HFF-Myc (cell line): ENCODE data around the gene OR9A4.

Experiments used
- DNase-seq: peaks from one replicate; pipeline ENCODE4 v3.0.0-alpha.2; 2011; ENCODE audit warnings: low read depth; ENCODE audit errors: extremely low read depth
- H3K4me3 ChIP-seq: replicated peaks from 2 replicates; pipeline ENCODE4 v1.5.1; 2011; ENCODE audit warnings: low read depth, mild to moderate bottlenecking, control low read depth, low read length
- CTCF ChIP-seq: IDR thresholded peaks from 2 replicates; pipeline ENCODE4 v1.5.1; 2012; ENCODE audit warnings: mild to moderate bottlenecking, low read depth, low read length, control low read depth; ENCODE audit errors: missing control alignments

Gene OR9A4

GRCh38 chr7:141944811-141945210 lies 28.6 kb downstream of the OR9A4 start:
- H3K4me3 ChIP-seq: no peak overlapping the region
- TF ChIP-seq CTCF: no peak
- no peak for DNase-seq

- no peak for DNase-seq
- TF ChIP-seq CTCF: no peak
- H3K4me3 ChIP-seq: no peak overlapping the region
Observed at GRCh38 chr7:141945356-141945755, 29.2 kb downstream of the OR9A4 start.

- no peak for TF ChIP-seq CTCF
- no peak within 1 kb of the TSS for H3K4me3 ChIP-seq
- no peak for DNase-seq
Observed at GRCh38 chr7:141946796-141947195, 30.6 kb downstream of the OR9A4 start, which contains the start of gene CLEC5A. TSS of gene CLEC5A (minus strand) at chr7:141946974. CDS start at chr7:141946292, 682 bp downstream.

GRCh38 chr7:141949021-141949420 lies 32.8 kb downstream of the OR9A4 start:
- H3K4me3 ChIP-seq: no peak overlapping the region
- TF ChIP-seq CTCF: no peak
- DNase-seq: no peak

- no peak for TF ChIP-seq CTCF
- no peak overlapping the region for H3K4me3 ChIP-seq
- DNase-seq: no peak
Observed at GRCh38 chr7:141949451-141949850, 33.3 kb downstream of the OR9A4 start.

GRCh38 chr7:141949911-141950310 lies 33.7 kb downstream of the OR9A4 start:
- no peak for DNase-seq

More at GRCh38 chr7:141949911-141950310, 33.7 kb downstream of the OR9A4 start:
- H3K4me3 ChIP-seq: no peak overlapping the region
- no peak for TF ChIP-seq CTCF
